ENCODE results near the gene RPS6KB2. TPM values are rescaled to one million over a fixed set of nuclear protein-coding genes. Genes with fewer than 3 reads are reported as not detected.

Gene RPS6KB2
- total and polyA plus RNA-seq, 9 of the 15 experiments (the other 6 are each of a cell fraction or from before 2014, with no cell fraction given) = 0.42 to 122 (median 82.6) TPM

DNA sequence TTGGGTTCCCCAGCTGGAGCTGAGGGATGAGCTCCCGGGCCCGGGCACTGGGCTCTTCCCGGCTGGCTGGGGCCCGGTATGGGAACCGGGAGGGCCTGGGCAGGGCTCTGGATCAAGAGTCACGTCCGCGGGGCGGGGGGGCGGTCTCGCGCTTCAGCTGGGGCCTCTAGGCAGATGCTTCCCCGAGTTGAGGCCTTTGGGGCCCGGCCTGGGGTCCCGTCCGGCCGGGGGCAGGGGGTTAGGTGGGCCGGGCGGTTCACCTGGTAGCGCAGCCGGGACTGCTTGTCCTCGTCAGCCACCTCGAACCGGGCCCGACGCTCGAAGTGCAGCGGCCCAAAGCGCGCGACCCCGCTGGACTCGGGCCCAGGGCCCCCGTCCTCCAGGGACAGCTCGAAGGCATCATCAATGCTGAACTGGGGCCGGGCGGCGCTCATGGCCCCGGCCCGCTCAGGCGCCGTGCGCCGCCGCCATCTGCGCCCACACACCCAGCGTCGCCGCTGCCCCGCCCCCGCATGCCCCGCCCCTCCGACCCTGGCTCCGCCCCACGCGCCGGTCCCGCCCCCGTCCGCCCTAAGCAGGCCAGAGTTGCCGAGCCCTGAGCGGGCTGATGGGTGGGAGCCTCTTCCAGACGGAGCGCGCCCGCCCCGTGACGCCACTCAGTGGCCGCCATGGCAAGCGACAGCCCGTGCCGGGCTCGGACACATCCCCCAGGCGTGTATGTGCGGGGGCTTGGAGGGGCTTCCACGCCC lies 40.6 kb downstream of the RPS6KB2 start, which contains the start of gene TMEM134:
TSS of gene TMEM134 (minus strand) at position 493 of the 749 bp plus-strand sequence. CDS start at position 434, 59 bp downstream.
- peak within 1 kb of the TSS; percentile 96 for H2AFZ ChIP-seq (ENCODE audit: low read depth, low read length)
- H4K20me1 ChIP-seq (replicated peaks; ENCODE audit: control insufficient read depth, insufficient read depth, low read length) = no peaks in the 10 kb centered on the region
- H3K79me2 ChIP-seq (ENCODE audit: control insufficient read depth, insufficient read depth, low read length) = peaks cover 12% of the 10 kb centered on the region
- no peaks in the 10 kb centered on the region for H3K9me3 ChIP-seq (replicated peaks; ENCODE audit: control insufficient read depth, insufficient read depth, low read depth, low read length)
- DNase-seq (ENCODE audit: extremely low read depth in 1 of 4, low spot score in 3 of 4) (peak; percentile 92 to 96 (median 94)), ATAC-seq (peak; percentile 87), FAIRE-seq (peak; percentile 71)
- no peaks in the 10 kb centered on the region for H3K27me3 ChIP-seq (ENCODE audit: control insufficient read depth in 2 of 2, insufficient read depth in 2 of 2, low read length in 2 of 2)
- peaks cover 10 to 43% of the 10 kb centered on the region in 2 experiments; a peak in 4 of 5 replicates for H3K4me1 ChIP-seq (replicated peaks in 1 of 2; ENCODE audit: control insufficient read depth in 2 of 2, insufficient read depth in 2 of 2, low read length in 2 of 2)
- peak within 1 kb of the TSS; percentile 72 for H3K27ac ChIP-seq (ENCODE audit: extremely low read depth, low read depth, low read length)
- H3K4me3 ChIP-seq = peak within 1 kb of the TSS; percentile 76
- under 1% methylated on average over 29 of the region's 76 CpGs for WGBS (ENCODE audit: insufficient coverage, low coverage, missing lambda C conversion rate)
- CTCF ChIA-PET (ENCODE audit: low intra/inter-chr PET ratio) = interaction anchor here (0.5 to 1.3 kb wide), 2 partner anchors 43 to 67 kb away, joined by 3 to 4 read pairs; no protein-coding TSS in a partner anchor
- H3K9ac ChIP-seq (ENCODE audit: insufficient read depth in 1 of 2, low read depth in 2 of 2, low read length in 2 of 2) = peak within 1 kb of the TSS; percentile 76 to 98
- in situ Hi-C loops (cut with MboI) (no loop called here), intact Hi-C loops (cut with micrococcal nuclease) (loop anchor here (1.0 to 5.0 kb wide), 2 partner anchors 47 to 68 kb away; partner anchors contain the start of gene PPP1CA)
- H3K9me1 ChIP-seq (ENCODE audit: control insufficient read depth, insufficient read depth, low read length) = no peaks in the 10 kb centered on the region
- H3K36me3 ChIP-seq (ENCODE audit: control insufficient read depth, insufficient read depth, low read length) = no peaks in the 10 kb centered on the region
- BruUV-seq (replicated peaks) = no TSS peak
- POLR2A ChIA-PET = interaction anchor here (0.6 to 1.7 kb wide), 2 partner anchors 9 to 71 kb away, joined by 3 to 4 read pairs; no protein-coding TSS in a partner anchor
- H3K4me2 ChIP-seq (ENCODE audit: insufficient read depth, low read length) = peak within 1 kb of the TSS; percentile 86
- TF ChIP-seq, protein P1, sequence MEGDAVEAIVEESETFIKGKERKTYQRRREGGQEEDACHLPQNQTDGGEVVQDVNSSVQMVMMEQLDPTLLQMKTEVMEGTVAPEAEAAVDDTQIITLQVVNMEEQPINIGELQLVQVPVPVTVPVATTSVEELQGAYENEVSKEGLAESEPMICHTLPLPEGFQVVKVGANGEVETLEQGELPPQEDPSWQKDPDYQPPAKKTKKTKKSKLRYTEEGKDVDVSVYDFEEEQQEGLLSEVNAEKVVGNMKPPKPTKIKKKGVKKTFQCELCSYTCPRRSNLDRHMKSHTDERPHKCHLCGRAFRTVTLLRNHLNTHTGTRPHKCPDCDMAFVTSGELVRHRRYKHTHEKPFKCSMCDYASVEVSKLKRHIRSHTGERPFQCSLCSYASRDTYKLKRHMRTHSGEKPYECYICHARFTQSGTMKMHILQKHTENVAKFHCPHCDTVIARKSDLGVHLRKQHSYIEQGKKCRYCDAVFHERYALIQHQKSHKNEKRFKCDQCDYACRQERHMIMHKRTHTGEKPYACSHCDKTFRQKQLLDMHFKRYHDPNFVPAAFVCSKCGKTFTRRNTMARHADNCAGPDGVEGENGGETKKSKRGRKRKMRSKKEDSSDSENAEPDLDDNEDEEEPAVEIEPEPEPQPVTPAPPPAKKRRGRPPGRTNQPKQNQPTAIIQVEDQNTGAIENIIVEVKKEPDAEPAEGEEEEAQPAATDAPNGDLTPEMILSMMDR (IDR thresholded peaks at IDR 0.05 in 2 of 3, conservative IDR thresholded peaks at IDR 0.05 in 1 of 3; ENCODE audit: insufficient read depth in 2 of 3, low read depth in 1 of 3, low read length in 3 of 3) = peak; percentile 60 to 84 (median 75)
- TF ChIP-seq ZBTB9 (CRISPR knock-in tag; IDR thresholded peaks at IDR 0.05) = 0 out of 2 replicates have a peak, but pooled peaks have one; percentile 63
- TF ChIP-seq HMGN3 (IDR thresholded peaks at IDR 0.05; ENCODE audit: borderline replicate concordance, extremely low read depth, insufficient read length, low read depth, low read length) = peak; percentile 78
- TF ChIP-seq CCNT2 (IDR thresholded peaks at IDR 0.05; ENCODE audit: borderline replicate concordance, extremely low read depth, insufficient read length, low read depth, low read length) = peak; percentile 66
- TF ChIP-seq SP1 (CRISPR knock-in tag; IDR thresholded peaks at IDR 0.05) = peak; percentile 97
- peak; percentile 54 to 76 for TF ChIP-seq RAD21 (CRISPR knock-in tag; conservative IDR thresholded peaks at IDR 0.05 in 1 of 2, IDR thresholded peaks at IDR 0.05 in 1 of 2)
- no peak for TF ChIP-seq TAF15 (IDR thresholded peaks at IDR 0.05; ENCODE audit: low read depth, low read length)
- TF ChIP-seq SMC3 (conservative IDR thresholded peaks at IDR 0.05; ENCODE audit: insufficient read depth, low read depth, low read length) = peak; percentile 41; the same call in 1 of the 2 replicates
- TF ChIP-seq SRSF1 (IDR thresholded peaks at IDR 0.05; ENCODE audit: low read depth, low read length) = no peak
- TF ChIP-seq ZNF586 (CRISPR knock-in tag; conservative IDR thresholded peaks at IDR 0.05) = no peak
- no peak for TF ChIP-seq ZNF224 (CRISPR knock-in tag; IDR thresholded peaks at IDR 0.05)
- peak; percentile 57 for TF ChIP-seq SAP30 (IDR thresholded peaks at IDR 0.05; ENCODE audit: borderline replicate concordance, insufficient read depth, low read depth, low read length, poor library complexity, severe bottlenecking)
- TF ChIP-seq PHF20 (IDR thresholded peaks at IDR 0.05; ENCODE audit: partially characterized antibody) = peak; percentile 83
- peak; percentile 76 for TF ChIP-seq POLR2AphosphoS5 (IDR thresholded peaks at IDR 0.05; ENCODE audit: control insufficient read depth, insufficient read depth, low read depth, low read length)
- no peak for TF ChIP-seq ZNF644 (tag; IDR thresholded peaks at IDR 0.05; ENCODE audit: low read depth)
- TF ChIP-seq MXI1 (IDR thresholded peaks at IDR 0.05; ENCODE audit: low read depth, low read length) = 0 out of 2 replicates have a peak, but pooled peaks have one; percentile 20
- TF ChIP-seq EGR1 (conservative IDR thresholded peaks at IDR 0.05) = peak; percentile 72

All from K562 (cell line).